ENCODE measurements around the gene IL21R. TPM values are rescaled to one million over a fixed set of nuclear protein-coding genes. Genes with fewer than 3 reads are reported as not detected.

Gene IL21R
- total and polyA plus RNA-seq, 10 of the 15 experiments (the other 5 are each of a cell fraction or from before 2014, with no cell fraction given), result 5.3 to 138 (median 82.5) TPM

GRCh38 chr16:27429330-27429871 is 27.4 kb downstream of the IL21R start:
- Histone ChIP-seq H3K27ac (ENCODE audit: control insufficient read depth, insufficient read depth) (peak overlapping the region; percentile 88), H3K4me2 (ENCODE audit: control insufficient read depth, insufficient read depth) (peak overlapping the region; percentile 71), H3K27me3 (replicated peaks in 1 of 2; ENCODE audit: control insufficient read depth in 2 of 2, insufficient read depth in 2 of 2, low read length in 1 of 2) (no peaks in the 10 kb centered on the region), H3K9ac (ENCODE audit: control insufficient read depth, insufficient read depth, low read length) (peak overlapping the region; percentile 73; the same call in 1 of the 2 replicates), H3K9me3 (replicated peaks; ENCODE audit: control insufficient read depth, insufficient read depth, low read length) (peaks cover under 1% of the 10 kb centered on the region; the same call in 1 of the 3 replicates), H3K79me2 (ENCODE audit: control insufficient read depth, insufficient read depth, low read length) (peaks cover 91% of the 10 kb centered on the region), H3K36me3 (ENCODE audit: control insufficient read depth in 2 of 2, insufficient read depth in 2 of 2, low read length in 1 of 2) (peaks cover 31 to 50% of the 10 kb centered on the region in 2 experiments), H2AFZ (ENCODE audit: control insufficient read depth, low read depth, low read length) (no peak overlapping the region), H4K20me1 (ENCODE audit: control insufficient read depth, insufficient read depth) (no peaks in the 10 kb centered on the region), H3K4me3 (peak overlapping the region; percentile 61; the same call in 1 of the 2 replicates), H3K4me1 (ENCODE audit: control insufficient read depth, insufficient read depth, low read length) (peaks cover 82% of the 10 kb centered on the region)
- SMC1A ChIA-PET (ENCODE audit: uncharacterized antibody, unreplicated experiment), result interaction anchor here (11.7 kb wide), 1 partner anchor 25 kb away, joined by 161 read pairs; the partner anchor contains the start of gene IL21R
- no TSS peak for BruUV-seq (replicated peaks)
- no peak for DNase-seq (ENCODE audit: low read depth, low spot score)
- in situ Hi-C loops (cut with MboI) (no loop called here), intact Hi-C loops (cut with micrococcal nuclease; ENCODE audit: unreplicated experiment) (no loop called here)
- CTCF ChIA-PET, result interaction anchor here (1.6 to 6.7 kb wide), 5 partner anchors 8 to 57 kb away, joined by 6 to 113 read pairs (median 10); partner anchors contain the start of gene IL21R
- RAD21 ChIA-PET (ENCODE audit: unreplicated experiment), result interaction anchor here (3.5 to 4.3 kb wide), 2 partner anchors 22 to 56 kb away, joined by 31 to 34 read pairs; no protein-coding TSS in a partner anchor
- 46% methylated on average over 11 of the region's 11 CpGs for WGBS (ENCODE audit: insufficient coverage, insufficient replicate concordance, low lambda C conversion rate, missing lambda C conversion rate)
- ATAC-seq, result no peak
- POLR2A ChIA-PET, result no interaction called here
- TF ChIP-seq TCF12 (IDR thresholded peaks at IDR 0.05; ENCODE audit: low read depth, low read length) (no peak), BHLHE40 (IDR thresholded peaks at IDR 0.05; ENCODE audit: borderline replicate concordance in 1 of 2, low read depth in 2 of 2, low read length in 1 of 2) (peak in 1 of 2 experiments; percentile 55; a peak in 2 of 4 replicates)
- no peak for FAIRE-seq

GRCh38 chr16:27429981-27430441 is 28.0 kb downstream of the IL21R start:
- H3K4me1 ChIP-seq (ENCODE audit: control insufficient read depth, insufficient read depth, low read length), result peaks cover 76% of the 10 kb centered on the region
- FAIRE-seq, result no peak
- H3K79me2 ChIP-seq (ENCODE audit: control insufficient read depth, insufficient read depth, low read length), result peaks cover 85% of the 10 kb centered on the region
- H4K20me1 ChIP-seq (ENCODE audit: control insufficient read depth, insufficient read depth), result no peaks in the 10 kb centered on the region
- RAD21 ChIA-PET (ENCODE audit: unreplicated experiment), result interaction anchor here (1.8 to 3.5 kb wide), 3 partner anchors 21 to 31 kb away, joined by 5 to 31 read pairs (median 10); no protein-coding TSS in a partner anchor
- CTCF ChIA-PET, result interaction anchor here (1.3 to 6.7 kb wide), 2 partner anchors 26 to 438 kb away, joined by 3 to 113 read pairs; partner anchors contain the start of gene IL21R
- H3K4me3 ChIP-seq, result peak overlapping the region; percentile 12; the same call in 1 of the 2 replicates
- no peak for DNase-seq (ENCODE audit: low read depth, low spot score)
- 12% methylated on average over 16 of the region's 16 CpGs for WGBS (ENCODE audit: insufficient coverage, insufficient replicate concordance, low lambda C conversion rate, missing lambda C conversion rate)
- H3K27me3 ChIP-seq (replicated peaks in 1 of 2; ENCODE audit: control insufficient read depth in 2 of 2, insufficient read depth in 2 of 2, low read length in 1 of 2), result no peaks in the 10 kb centered on the region
- SMC1A ChIA-PET (ENCODE audit: uncharacterized antibody, unreplicated experiment), result interaction anchor here (1.4 to 11.7 kb wide), 2 partner anchors 10 to 26 kb away, joined by 3 to 161 read pairs; partner anchors contain the start of gene IL21R
- ATAC-seq, result no peak
- peak overlapping the region; percentile 63; the same call in 1 of the 2 replicates for H3K9ac ChIP-seq (ENCODE audit: control insufficient read depth, insufficient read depth, low read length)
- intact Hi-C loops (cut with micrococcal nuclease; ENCODE audit: unreplicated experiment) (no loop called here), in situ Hi-C loops (cut with MboI) (no loop called here)
- peak overlapping the region; percentile 71 for H3K4me2 ChIP-seq (ENCODE audit: control insufficient read depth, insufficient read depth)
- H3K36me3 ChIP-seq (ENCODE audit: control insufficient read depth in 2 of 2, insufficient read depth in 2 of 2, low read length in 1 of 2), result peaks cover 31 to 51% of the 10 kb centered on the region in 2 experiments
- peak overlapping the region; percentile 88 for H3K27ac ChIP-seq (ENCODE audit: control insufficient read depth, insufficient read depth)
- no TSS peak for BruUV-seq (replicated peaks)
- no peaks in the 10 kb centered on the region; the same call in 2 of the 3 replicates for H3K9me3 ChIP-seq (replicated peaks; ENCODE audit: control insufficient read depth, insufficient read depth, low read length)
- no peak overlapping the region for H2AFZ ChIP-seq (ENCODE audit: control insufficient read depth, low read depth, low read length)
- POLR2A ChIA-PET, result interaction anchor here (0.5 to 1.9 kb wide), 3 partner anchors 20 to 61 kb away, joined by 3 to 10 read pairs (median 4); no protein-coding TSS in a partner anchor
- TF ChIP-seq EGR1 (IDR thresholded peaks at IDR 0.05; ENCODE audit: borderline replicate concordance in 1 of 2, low read depth in 2 of 2, low read length in 2 of 2) (peak in 1 of 2 experiments; percentile 55; a peak in 1 of 3 replicates), RELA (IDR thresholded peaks at IDR 0.05; ENCODE audit: borderline replicate concordance, partially characterized antibody) (peak; percentile 6), MLLT1 (IDR thresholded peaks at IDR 0.05) (no peak), TBL1XR1 (IDR thresholded peaks at IDR 0.05; ENCODE audit: low read depth, low read length) (no peak), YY1 (IDR thresholded peaks at IDR 0.05; ENCODE audit: low read depth, low read length) (peak; percentile 11; the same call in 1 of the 2 replicates), FOXM1 (IDR thresholded peaks at IDR 0.05; ENCODE audit: low read depth, low read length) (no peak), ZNF384 (IDR thresholded peaks at IDR 0.05; ENCODE audit: borderline replicate concordance, low read depth, low read length) (no peak), BCL3 (IDR thresholded peaks at IDR 0.05; ENCODE audit: borderline replicate concordance, insufficient read depth, low read depth, low read length, poor library complexity, severe bottlenecking) (peak; percentile 44), CBFB (IDR thresholded peaks at IDR 0.05; ENCODE audit: low read depth) (0 out of 2 replicates have a peak, but pooled peaks have one; percentile 16), TCF7 (IDR thresholded peaks at IDR 0.05; ENCODE audit: borderline replicate concordance) (no peak)
